B cell (primary cell): Measurements from ENCODE around the gene BBOX1.

Experiments used
- CTCF ChIP-seq: fragments of 200-600 bp; IDR thresholded peaks from one replicate; pipeline ENCODE4 v1.8.0; 2022; ENCODE audit warnings: antibody characterized with exemption, mild to moderate bottlenecking
- EZH2 ChIP-seq: IDR thresholded peaks from 2 replicates; pipeline ENCODE4 v1.6.1; 2012; ENCODE audit warnings: borderline replicate concordance, low read depth, mild to moderate bottlenecking, moderate library complexity, low read length; ENCODE audit not compliant: insufficient read depth, poor library complexity, severe bottlenecking

GRCh38 chr11:27089746-27090145 is 49.1 kb downstream of the BBOX1 start:
- TF ChIP-seq CTCF: no peak
- no peak for TF ChIP-seq EZH2
